SW 1271 (cell line): ENCODE data around the gene GSK3B.
"Not testable (repeated sequence)": the region's sequence is repeated elsewhere in the genome, so short reads cannot be mapped to it uniquely, and the experiment has no call there.

Experiments used
- DNase-seq, 2 experiments: peaks; one replicate each; lab custom pipeline; 2025; lab: John Stamatoyannopoulos, UW

The GSK3B gene

GRCh38 chr3:120052677-120053076 is 41.6 kb downstream of the GSK3B start:
- no peak for DNase-seq

GRCh38 chr3:120052225-120052624 is 42.0 kb downstream of the GSK3B start:
- DNase-seq = no peak

DNA sequence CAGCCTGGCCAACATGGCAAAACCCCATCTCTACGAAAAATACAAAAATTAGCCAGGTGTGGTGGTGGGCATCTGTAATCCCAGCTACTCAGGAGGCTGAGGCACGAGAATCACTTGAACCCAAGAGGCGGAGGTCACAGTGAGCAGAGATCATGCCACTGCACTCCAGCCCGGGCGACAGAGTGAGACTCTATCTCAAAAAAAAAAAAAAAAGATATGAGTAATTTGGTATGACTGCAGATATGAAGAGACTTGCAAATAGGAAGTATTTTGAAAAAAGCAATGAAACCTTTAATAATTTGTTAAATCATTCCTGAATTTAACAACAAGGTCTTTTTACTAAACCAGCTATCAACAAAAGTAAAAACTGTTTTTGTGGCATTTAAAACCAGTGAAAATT is 42.7 kb downstream of the GSK3B start:
- not testable (repeated sequence) for DNase-seq

GRCh38 chr3:120049881-120050539 is 44.2 kb downstream of the GSK3B start:
- DNase-seq = no peak

GRCh38 chr3:120049072-120049471 is 45.2 kb downstream of the GSK3B start:
- no peak for DNase-seq

DNA sequence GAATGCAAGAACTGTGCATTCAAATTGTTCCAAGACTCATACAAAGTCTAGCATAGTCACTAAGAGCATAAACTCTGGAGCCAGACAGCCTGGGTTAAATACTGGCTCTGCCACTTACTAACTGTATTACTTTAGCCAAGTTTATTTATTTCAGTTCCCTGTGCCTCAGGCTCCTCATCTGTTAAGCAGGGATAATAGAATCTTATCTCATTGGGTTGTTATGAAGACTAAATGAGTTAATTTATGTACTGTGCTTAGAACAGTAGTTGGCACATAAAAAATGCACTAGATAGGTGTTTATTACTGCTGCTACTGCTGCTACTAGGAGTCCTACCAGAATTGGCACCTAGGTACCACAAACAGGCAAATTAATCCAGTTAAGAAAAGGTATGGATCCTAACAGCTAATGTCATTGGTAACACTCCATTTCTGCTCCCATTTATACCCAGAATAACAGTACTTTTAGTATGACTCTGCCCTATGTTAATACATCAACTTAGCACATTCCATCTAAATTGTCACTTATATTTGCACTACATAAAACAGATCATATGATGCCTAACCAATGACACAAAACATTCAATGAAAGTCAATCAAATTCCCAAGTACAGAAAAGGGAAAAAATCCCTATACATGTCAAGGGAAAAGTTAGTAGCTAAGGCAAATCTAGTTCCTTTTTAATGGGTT is 45.7 kb downstream of the GSK3B start:
- DNase-seq = no peak

DNA sequence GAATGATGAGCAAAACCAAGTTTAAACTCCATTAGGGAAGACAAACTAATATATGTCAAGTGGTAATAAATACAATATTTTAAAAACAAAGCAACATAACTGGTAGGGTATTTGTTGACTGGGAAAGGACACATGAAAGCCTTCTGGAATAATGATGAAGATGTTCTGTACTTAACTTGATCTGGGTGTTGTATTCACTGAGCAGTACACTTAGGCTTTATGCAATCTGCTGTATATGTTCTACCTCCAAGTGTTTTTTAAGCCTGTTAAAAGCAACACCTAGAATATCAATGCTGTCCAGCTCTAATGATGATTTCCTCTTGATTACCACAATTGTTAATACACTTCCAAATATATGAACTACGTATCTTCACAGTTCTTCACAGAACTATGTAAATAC is 46.6 kb downstream of the GSK3B start:
- no peak for DNase-seq

- no peak for DNase-seq
Observed at GRCh38 chr3:120040813-120041377, 53.4 kb downstream of the GSK3B start.

DNA sequence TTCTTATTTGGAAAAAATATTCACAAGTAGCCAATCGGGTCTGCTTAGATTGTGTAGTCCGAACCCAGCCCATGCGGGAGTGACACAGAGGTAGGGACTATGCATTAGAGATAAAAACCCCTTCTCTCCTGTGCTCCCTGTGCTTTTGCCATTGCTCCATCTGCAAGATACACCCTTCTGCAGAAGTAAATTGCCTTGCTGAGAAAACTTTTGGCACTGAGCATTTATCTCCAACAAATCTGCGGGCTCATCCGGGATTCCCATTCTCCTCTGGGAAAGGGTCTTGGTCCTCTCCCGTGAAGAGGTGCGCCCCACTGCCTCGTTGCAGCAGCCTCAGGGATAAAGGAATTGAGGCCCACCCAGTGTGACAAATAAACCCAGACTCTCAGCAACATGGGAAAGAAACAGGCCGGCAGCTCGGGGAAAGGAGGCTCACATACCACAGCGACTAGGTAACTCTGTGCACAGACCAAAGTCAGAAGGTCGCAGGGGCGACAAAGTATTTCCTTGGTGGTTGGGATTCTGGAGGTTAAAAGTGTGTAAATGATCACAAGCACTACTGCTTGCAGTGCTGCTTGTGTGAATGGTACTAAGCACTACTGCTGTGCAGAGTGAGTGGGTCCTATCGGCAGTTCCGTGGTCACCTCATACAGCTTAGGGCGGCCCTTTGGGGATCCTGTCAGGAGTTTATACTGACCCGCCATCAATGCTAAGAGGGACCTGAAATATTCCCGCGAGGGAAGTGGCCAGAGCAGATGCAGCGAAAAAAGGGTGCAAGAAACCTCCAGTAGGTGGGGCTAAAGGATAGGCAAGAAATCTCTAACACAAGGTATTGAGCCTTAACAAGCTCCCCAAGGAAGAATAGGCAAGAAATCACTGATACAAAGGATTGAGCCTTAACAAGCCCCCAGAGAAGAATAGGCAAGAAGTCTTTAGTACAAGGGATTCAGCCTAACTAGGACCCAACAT is 54.3 kb downstream of the GSK3B start:
- DNase-seq = no peak

DNA sequence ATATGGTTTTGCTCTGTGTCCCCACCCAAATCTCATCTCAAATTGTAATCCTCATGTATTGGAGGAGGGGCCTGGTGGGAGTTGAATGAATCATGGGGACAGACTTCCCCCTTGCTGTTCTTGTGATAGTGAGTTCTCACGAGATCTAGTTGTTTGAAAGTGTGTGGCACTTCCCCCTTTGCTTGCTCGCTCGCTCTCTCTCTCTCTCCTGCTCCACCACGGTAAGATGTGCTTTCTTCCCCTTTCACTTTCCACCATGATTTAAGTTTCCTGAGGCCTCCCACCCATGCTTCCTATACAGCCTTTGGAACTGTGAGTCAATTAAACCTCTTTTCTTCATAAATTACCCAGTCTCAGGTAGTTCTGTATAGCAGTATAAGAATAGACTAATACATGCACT is 60.7 kb downstream of the GSK3B start:
- DNase-seq = no peak

- no peak for DNase-seq
Observed at GRCh38 chr3:120031561-120031960, 62.7 kb downstream of the GSK3B start.

DNA sequence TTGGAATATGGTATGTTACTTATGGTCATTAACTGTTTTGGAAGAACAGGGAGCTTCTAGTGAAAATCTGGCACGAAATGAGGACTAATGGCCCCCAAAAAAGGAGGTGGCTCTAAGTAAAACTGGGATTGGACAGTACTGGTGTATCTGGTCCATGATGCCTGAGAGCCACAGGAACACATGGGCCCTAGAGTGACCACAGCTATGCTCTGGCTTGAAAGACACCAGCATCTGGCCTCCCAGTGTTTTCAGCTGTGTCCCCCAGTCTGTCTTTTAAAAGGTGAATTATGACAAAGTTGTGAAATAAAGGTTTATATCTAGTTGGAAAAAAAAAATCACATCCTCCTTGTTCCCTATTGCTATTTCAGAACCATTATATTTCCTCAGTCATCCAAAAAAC is 64.5 kb downstream of the GSK3B start:
- DNase-seq = no peak

- no peak for DNase-seq
Observed at GRCh38 chr3:120028271-120029047, 65.8 kb downstream of the GSK3B start.

GRCh38 chr3:120027226-120027625 is 67.0 kb downstream of the GSK3B start:
- DNase-seq = no peak

DNA sequence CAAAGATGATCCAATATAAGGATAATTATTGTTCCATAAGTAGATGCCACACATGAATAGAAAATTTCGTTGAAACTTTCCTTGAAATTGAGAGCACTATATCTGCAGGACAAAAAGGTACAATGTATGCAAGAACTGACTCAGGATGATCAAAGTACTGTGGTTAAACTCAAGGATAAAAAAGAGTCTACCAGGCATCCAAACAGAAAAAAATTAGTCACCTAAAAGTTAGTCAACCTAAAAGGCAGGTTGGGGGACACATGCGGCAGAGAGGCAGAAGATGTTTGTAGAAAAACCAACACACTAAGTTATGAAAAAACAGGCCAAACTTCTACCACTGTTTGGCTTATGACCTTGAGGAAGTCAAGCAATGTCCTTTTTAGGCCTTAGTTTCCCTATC is 68.7 kb downstream of the GSK3B start:
- DNase-seq = no peak

DNA sequence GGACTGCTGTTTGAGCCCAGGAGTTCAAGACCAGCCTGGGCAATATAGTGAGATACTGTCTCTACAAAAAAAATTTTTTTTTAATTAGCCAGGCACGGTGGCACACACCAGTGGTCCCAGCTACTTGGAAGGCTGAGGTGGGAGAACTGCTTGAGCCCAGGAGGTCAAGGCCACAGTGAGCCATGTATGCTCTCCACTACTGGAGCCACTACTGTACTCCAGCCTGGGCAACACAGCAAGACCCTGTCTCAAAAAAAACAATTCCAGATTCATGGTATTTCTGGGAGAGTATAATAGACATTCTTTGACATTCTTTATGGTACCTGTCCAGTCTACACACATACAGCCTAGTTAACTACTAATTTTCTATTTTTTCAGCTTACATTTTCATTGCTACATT is 70.1 kb downstream of the GSK3B start:
- DNase-seq = no peak

- no peak for DNase-seq
Observed at GRCh38 chr3:120022729-120023128, 71.5 kb downstream of the GSK3B start.

DNA sequence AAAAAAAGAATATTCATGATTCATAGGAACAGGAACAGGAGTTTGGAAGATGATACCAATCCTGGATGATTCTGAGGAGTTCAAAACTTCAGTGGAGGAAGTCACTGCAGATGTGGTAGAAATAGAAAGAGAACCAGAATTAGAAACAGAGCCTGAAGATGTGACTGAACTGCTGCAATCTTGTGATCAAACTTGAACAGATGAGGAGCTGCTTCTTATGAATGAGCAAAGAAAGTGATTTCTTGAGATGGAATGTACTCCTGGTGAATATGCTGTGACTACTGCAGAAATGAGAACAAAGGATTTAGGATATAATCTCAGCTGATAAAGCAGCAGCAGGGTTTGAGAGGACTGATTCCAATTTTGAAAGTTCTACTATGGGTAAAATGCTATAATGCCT is 72.7 kb downstream of the GSK3B start:
- DNase-seq = no peak

DNA sequence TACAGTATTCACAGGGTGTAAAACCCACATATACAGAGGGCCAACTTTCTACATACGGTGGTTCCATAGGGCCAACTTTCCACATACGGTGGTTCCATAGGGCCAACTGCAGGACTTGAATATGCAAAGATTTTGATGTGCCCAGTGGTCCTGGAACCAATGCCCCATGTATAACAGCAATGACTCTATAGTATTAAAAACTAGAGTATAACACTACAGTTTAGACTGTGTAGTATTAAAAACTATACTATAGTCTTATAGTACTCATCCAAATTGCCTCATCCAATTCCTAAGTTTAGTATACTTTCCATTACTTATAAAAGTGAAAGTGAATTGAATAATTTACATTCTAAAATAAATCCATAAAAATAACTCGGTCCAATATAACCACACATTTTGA is 75.9 kb downstream of the GSK3B start:
- no peak for DNase-seq

- no peak for DNase-seq
Observed at GRCh38 chr3:120017692-120018091, 76.6 kb downstream of the GSK3B start.

DNA sequence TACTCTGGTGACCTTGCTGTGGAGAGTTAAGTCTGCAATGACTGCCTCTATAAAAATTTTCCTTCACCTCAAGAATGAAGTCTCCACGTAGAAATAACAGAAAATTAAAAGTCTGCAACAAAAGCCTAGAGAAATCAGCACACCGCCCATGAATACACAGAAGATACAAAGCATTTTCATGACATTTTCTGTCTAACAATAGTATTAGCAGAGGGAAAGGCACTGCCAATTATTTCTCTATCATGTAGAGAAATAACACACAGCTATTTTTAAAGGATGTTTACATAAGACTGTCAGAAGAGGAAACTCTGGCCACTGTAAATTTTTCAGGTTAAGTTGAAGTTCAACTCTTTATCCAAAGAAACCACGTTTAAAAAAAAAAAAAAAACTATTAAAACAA is 80.8 kb downstream of the GSK3B start:
- DNase-seq = no peak

GRCh38 chr3:120005741-120006140 is 88.5 kb downstream of the GSK3B start:
- DNase-seq = not testable (repeated sequence)
